K562 (cell line): Measurements from ENCODE around the gene UFSP1. TPM values are rescaled to one million over a fixed set of nuclear protein-coding genes. Genes with fewer than 3 reads are reported as not detected.

ENCODE experiments used
- BRF1 ChIP-seq: IDR thresholded peaks from 3 replicates; pipeline ENCODE4 v1.6.1; 2011; ENCODE audit warnings: borderline replicate concordance, mild to moderate bottlenecking; ENCODE audit not compliant: insufficient read length; ENCODE audit errors: extremely low read depth
- CHD4 ChIP-seq: fragments of 200-600 bp; sonication (generic); IDR thresholded peaks from 3 replicates; pipeline ENCODE4 v1.6.1; 2012; ENCODE audit warnings: low read depth, mild to moderate bottlenecking, mixed read lengths, low read length, inconsistent platforms; ENCODE audit not compliant: insufficient read depth, insufficient replicate concordance, poor library complexity, severe bottlenecking
- CSDE1 ChIP-seq, 2 experiments: fragments of 450-650 bp; IDR thresholded peaks; 2 replicates each; pipeline ENCODE4 v1.6.1; 2016; ENCODE audit warnings: mild to moderate bottlenecking in 1 of 2
- EGR1 ChIP-seq: fragments of 450-650 bp; conservative IDR thresholded peaks from 2 replicates; pipeline ENCODE4 v1.6.1; 2017; ENCODE audit warnings: mild to moderate bottlenecking
- FIP1L1 ChIP-seq: fragments of 200-400 bp; formaldehyde crosslinking; IDR thresholded peaks from 2 replicates; pipeline ENCODE4 v1.6.1; 2018; ENCODE audit warnings: mild to moderate bottlenecking, low read depth, low read length; ENCODE audit not compliant: poor library complexity, severe bottlenecking
- HOXB6 ChIP-seq: fragments of 250-450 bp; sonication (Bioruptor Pico); IDR thresholded peaks from 2 replicates; pipeline ENCODE4 v1.5.1; 2022; ENCODE audit warnings: mild to moderate bottlenecking, borderline replicate concordance
- LEF1 ChIP-seq: fragments of 450-650 bp; IDR thresholded peaks from 2 replicates; pipeline ENCODE4 v1.6.1; 2016; ENCODE audit warnings: mild to moderate bottlenecking
- MEF2A ChIP-seq: IDR thresholded peaks from 2 replicates; pipeline ENCODE4 v1.6.1; 2011; ENCODE audit warnings: low read depth, mild to moderate bottlenecking, low read length, moderate library complexity; ENCODE audit not compliant: control insufficient read depth
- NR2C2 ChIP-seq, 2 experiments: fragments of 200-800 bp in 1 of 2; sonication (Bioruptor generic) in 1 of 2; sonication (generic) in 1 of 2; formaldehyde crosslinking in 1 of 2; IDR thresholded peaks; 2 replicates each; pipeline versions ENCODE4 v1.6.1 to v1.8.0; 2016 to 2022; ENCODE audit warnings: mild to moderate bottlenecking in 1 of 2, missing compliant biosample characterization in 1 of 2, missing genetic modification characterization in 1 of 2, missing genetic modification reagents in 1 of 2
- PHF20 ChIP-seq: fragments of 450-650 bp; IDR thresholded peaks from 2 replicates; pipeline ENCODE4 v1.6.1; 2018; ENCODE audit not compliant: partially characterized antibody
- PHF8 ChIP-seq: fragments of 200-600 bp; sonication (generic); IDR thresholded peaks from 2 replicates; pipeline ENCODE4 v1.6.1; 2012; ENCODE audit warnings: mixed run types, mild to moderate bottlenecking, inconsistent platforms, low read length, moderate library complexity, borderline replicate concordance
- RBM22 ChIP-seq: fragments of 200-400 bp; formaldehyde crosslinking; IDR thresholded peaks from 2 replicates; pipeline ENCODE4 v1.6.1; 2018; ENCODE audit warnings: low read length, low read depth; ENCODE audit not compliant: poor library complexity, severe bottlenecking
- RFX1 ChIP-seq: fragments of 450-650 bp; IDR thresholded peaks from 2 replicates; pipeline ENCODE4 v1.6.1; 2016; ENCODE audit warnings: mild to moderate bottlenecking, moderate library complexity
- RFX7 ChIP-seq: fragments of 250-450 bp; sonication (Bioruptor Pico); IDR thresholded peaks from 2 replicates; pipeline ENCODE4 v1.5.1; 2021; ENCODE audit warnings: mild to moderate bottlenecking
- THRAP3 ChIP-seq: fragments of 450-650 bp; IDR thresholded peaks from 2 replicates; pipeline ENCODE4 v1.6.1; 2016; ENCODE audit warnings: mild to moderate bottlenecking, inconsistent platforms, borderline replicate concordance
- ZNF23 ChIP-seq: fragments of 250-450 bp; sonication (Bioruptor Pico); IDR thresholded peaks from 2 replicates; pipeline ENCODE4 v1.4.0; 2020; ENCODE audit warnings: mild to moderate bottlenecking
- ZNF431 ChIP-seq: sonication (generic); formaldehyde crosslinking; IDR thresholded peaks from 2 replicates; pipeline ENCODE4 v1.8.0; 2022; ENCODE audit warnings: mild to moderate bottlenecking, missing genetic modification reagents
- ZNF696 ChIP-seq: fragments of 250-450 bp; sonication (Bioruptor Pico); conservative IDR thresholded peaks from 2 replicates; pipeline ENCODE4 v1.4.0; 2020; ENCODE audit warnings: mild to moderate bottlenecking, moderate library complexity
- polyA plus RNA-seq, 8 experiments: library from polyadenylated mRNA; depleted of rRNA in 4 of 8; stranded (reverse) in 5 of 8; unstranded in 3 of 8; fragments of >200 nt; fragmentation: Nextera tagmentation in 2 of 8; fragmentation: Illumina TruSeq in 1 of 8; extraction: Ambion mirVana in 2 of 8; extraction: Trizol in 1 of 8; gene quantifications; 2 replicates each; pipeline versions ENCODE4 v1.2.1 to v1.2.3, GENCODE V29; 2011 to 2014; ENCODE audit warnings: inconsistent platforms in 1 of 8, missing spikeins in 1 of 8
- total RNA-seq, 7 experiments: library from RNA; depleted of rRNA in 6 of 7; stranded (reverse); fragments of >200 nt in 6 of 7; fragmentation: Illumina TruSeq in 2 of 7; extraction: Trizol in 2 of 7; gene quantifications; 2 replicates each; pipeline versions ENCODE4 v1.2.1 to v1.2.3, GENCODE V29; 2011 to 2021; ENCODE audit warnings: low replicate concordance in 1 of 7
- TF ChIP-seq, protein P1 (sequence below), 2 experiments: fragments of 450-650 bp in 1 of 2; sonication (generic) in 1 of 2; formaldehyde crosslinking in 1 of 2; IDR thresholded peaks; 2 replicates each; pipeline versions ENCODE4 v1.7.1 to v1.9.0; 2016 to 2022; ENCODE audit warnings: inconsistent platforms in 1 of 2, mild to moderate bottlenecking in 1 of 2, missing genetic modification reagents in 1 of 2

The UFSP1 gene
- total and polyA plus RNA-seq, 9 of the 15 experiments (the other 6 are each of a cell fraction or from before 2014, with no cell fraction given): 0.50 to 18.8 (median 2.1) TPM

DNA sequence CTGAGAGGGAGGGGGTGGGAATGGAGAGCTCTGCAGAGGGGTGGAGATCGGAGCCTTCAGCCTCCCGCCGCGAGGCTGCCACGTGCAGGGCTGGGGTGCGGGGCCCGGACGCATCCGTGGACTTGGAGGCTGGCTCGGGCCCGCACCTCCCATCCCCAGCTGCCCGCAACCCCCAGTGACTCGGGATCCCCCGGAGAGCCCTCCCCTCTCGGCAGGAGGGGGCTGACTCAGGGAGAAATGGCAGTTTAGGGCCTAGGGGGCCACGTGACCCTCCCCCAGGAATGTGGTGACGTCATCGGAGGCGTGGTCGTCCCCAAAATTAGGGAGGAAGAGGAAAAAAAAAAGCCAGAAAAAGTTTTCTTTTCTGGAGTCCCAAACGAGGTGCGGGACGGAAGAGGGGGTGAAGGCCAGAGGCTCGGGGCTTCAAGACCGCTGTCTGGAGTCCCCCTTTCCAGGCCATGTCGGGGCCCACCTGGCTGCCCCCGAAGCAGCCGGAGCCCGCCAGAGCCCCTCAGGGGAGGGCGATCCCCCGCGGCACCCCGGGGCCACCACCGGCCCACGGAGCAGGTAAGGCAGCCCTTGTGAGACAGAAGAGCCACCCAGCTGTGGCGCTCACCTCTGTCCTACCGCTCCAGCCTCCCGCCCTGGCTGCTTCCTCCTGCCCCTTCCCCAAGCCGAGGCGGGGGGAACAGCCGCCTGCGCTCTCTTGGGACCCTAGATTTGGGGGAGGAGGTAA is 22.3 kb downstream of the UFSP1 start, which contains the start of gene TRIP6 (continued):
- TF ChIP-seq, protein P1, sequence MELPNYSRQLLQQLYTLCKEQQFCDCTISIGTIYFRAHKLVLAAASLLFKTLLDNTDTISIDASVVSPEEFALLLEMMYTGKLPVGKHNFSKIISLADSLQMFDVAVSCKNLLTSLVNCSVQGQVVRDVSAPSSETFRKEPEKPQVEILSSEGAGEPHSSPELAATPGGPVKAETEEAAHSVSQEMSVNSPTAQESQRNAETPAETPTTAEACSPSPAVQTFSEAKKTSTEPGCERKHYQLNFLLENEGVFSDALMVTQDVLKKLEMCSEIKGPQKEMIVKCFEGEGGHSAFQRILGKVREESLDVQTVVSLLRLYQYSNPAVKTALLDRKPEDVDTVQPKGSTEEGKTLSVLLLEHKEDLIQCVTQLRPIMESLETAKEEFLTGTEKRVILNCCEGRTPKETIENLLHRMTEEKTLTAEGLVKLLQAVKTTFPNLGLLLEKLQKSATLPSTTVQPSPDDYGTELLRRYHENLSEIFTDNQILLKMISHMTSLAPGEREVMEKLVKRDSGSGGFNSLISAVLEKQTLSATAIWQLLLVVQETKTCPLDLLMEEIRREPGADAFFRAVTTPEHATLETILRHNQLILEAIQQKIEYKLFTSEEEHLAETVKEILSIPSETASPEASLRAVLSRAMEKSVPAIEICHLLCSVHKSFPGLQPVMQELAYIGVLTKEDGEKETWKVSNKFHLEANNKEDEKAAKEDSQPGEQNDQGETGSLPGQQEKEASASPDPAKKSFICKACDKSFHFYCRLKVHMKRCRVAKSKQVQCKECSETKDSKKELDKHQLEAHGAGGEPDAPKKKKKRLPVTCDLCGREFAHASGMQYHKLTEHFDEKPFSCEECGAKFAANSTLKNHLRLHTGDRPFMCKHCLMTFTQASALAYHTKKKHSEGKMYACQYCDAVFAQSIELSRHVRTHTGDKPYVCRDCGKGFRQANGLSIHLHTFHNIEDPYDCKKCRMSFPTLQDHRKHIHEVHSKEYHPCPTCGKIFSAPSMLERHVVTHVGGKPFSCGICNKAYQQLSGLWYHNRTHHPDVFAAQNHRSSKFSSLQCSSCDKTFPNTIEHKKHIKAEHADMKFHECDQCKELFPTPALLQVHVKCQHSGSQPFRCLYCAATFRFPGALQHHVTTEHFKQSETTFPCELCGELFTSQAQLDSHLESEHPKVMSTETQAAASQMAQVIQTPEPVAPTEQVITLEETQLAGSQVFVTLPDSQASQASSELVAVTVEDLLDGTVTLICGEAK (IDR thresholded peaks at IDR 0.05): peak; percentile 35; the same call in 1 of the 2 replicates
- TF ChIP-seq, protein P1 (CRISPR knock-in tag; IDR thresholded peaks at IDR 0.05): no peak
- TF ChIP-seq EGR1: peak; percentile 83
- TF ChIP-seq ZNF696 (CRISPR knock-in tag): no peak
- TF ChIP-seq ZNF23: no peak
- peak; percentile 30 for TF ChIP-seq RBM22
- TF ChIP-seq THRAP3: no peak
- no peak for TF ChIP-seq MEF2A
- peak; percentile 78; the same call in 1 of the 2 replicates for TF ChIP-seq PHF8
- no peak for TF ChIP-seq FIP1L1
- no peak for TF ChIP-seq RFX7 (CRISPR knock-in tag)
- 0 out of 4 replicates have a peak, but pooled peaks of 1 of the 2 experiments have one; percentile 20 for TF ChIP-seq CSDE1 (IDR thresholded peaks at IDR 0.05)
- no peak for TF ChIP-seq NR2C2 (CRISPR knock-in tag; IDR thresholded peaks at IDR 0.05)
- peak; percentile 37; the same call in 1 of the 2 replicates for TF ChIP-seq NR2C2 (tag; IDR thresholded peaks at IDR 0.05)
- TF ChIP-seq ZNF431 (CRISPR knock-in tag): no peak
- no peak for TF ChIP-seq RFX1
- no peak for TF ChIP-seq HOXB6
- TF ChIP-seq PHF20: no peak
- no peak for TF ChIP-seq BRF1
- TF ChIP-seq CHD4: no peak
- TF ChIP-seq LEF1: peak; percentile 77
